ENCODE measurements around the gene SPINK2. TPM values are rescaled to one million over a fixed set of nuclear protein-coding genes. Genes with fewer than 3 reads are reported as not detected.

SPINK2 gene
- total and polyA plus RNA-seq, 2 of the 4 experiments (the other 2 are of a cell fraction) = not detected

GRCh38 chr4:56782019-56782418 is 39.5 kb downstream of the SPINK2 start:
- Histone ChIP-seq H3K9me1 (ENCODE audit: insufficient read depth, low read length) (peaks cover 3% of the 10 kb centered on the region), H3K18ac (ENCODE audit: low read depth, low read length) (no peak overlapping the region), H3K4me2 (ENCODE audit: low read depth, low read length) (no peak overlapping the region), H2AK9ac (replicated peaks; ENCODE audit: low read depth, low read length, poor library complexity) (peak overlapping the region; percentile 13), H3K9me3 (ENCODE audit: control insufficient read depth, insufficient read depth, low read length) (no peaks in the 10 kb centered on the region), H3K14ac (replicated peaks; ENCODE audit: low read depth, low read length) (no peak overlapping the region), H2AFZ (replicated peaks; ENCODE audit: low read length, poor library complexity) (no peak overlapping the region), H4K8ac (ENCODE audit: low read depth in 2 of 2, low read length in 2 of 2) (no peak overlapping the region), H3K79me1 (ENCODE audit: low read depth in 1 of 2, low read length in 2 of 2) (no peaks in the 10 kb centered on the region), H3K4ac (ENCODE audit: low read depth, low read length) (no peak overlapping the region), H3K36me3 (ENCODE audit: control insufficient read depth, insufficient read depth, low read length) (no peaks in the 10 kb centered on the region), H3K56ac (ENCODE audit: extremely low read depth, insufficient read depth, low read length) (no peak overlapping the region), H3K27me3 (ENCODE audit: control insufficient read depth, insufficient read depth, low read length) (peaks cover 13% of the 10 kb centered on the region), H4K5ac (ENCODE audit: low read depth, low read length) (no peak overlapping the region), H3K4me3 (ENCODE audit: insufficient read depth, low read depth, low read length) (no peak overlapping the region), H3K27ac (ENCODE audit: insufficient read depth, low read length) (no peak overlapping the region), H2BK120ac (ENCODE audit: low read depth, low read length) (no peak overlapping the region), H2BK20ac (ENCODE audit: low read depth, low read length) (no peak overlapping the region), H3K9ac (ENCODE audit: low read depth, low read length) (no peak overlapping the region), H4K20me1 (ENCODE audit: insufficient read depth, low read length) (no peaks in the 10 kb centered on the region), H4K91ac (ENCODE audit: insufficient read depth, low read depth, low read length) (no peak overlapping the region), H2BK15ac (ENCODE audit: low read depth, low read length) (no peak overlapping the region), H2AK5ac (ENCODE audit: low read depth, low read length) (no peak overlapping the region), H3K23ac (ENCODE audit: low read depth, low read length) (no peak overlapping the region), H2BK5ac (ENCODE audit: low read depth, low read length, poor library complexity, severe bottlenecking) (no peak overlapping the region), H3K4me1 (ENCODE audit: control insufficient read depth, insufficient read depth, low read length) (peaks cover 3% of the 10 kb centered on the region)
- intact Hi-C loops (cut with micrococcal nuclease) (no loop called here), dilution Hi-C loops (cut with HindIII; ENCODE audit: low sequenced_read_pairs, unreplicated experiment) (no loop called here), in situ Hi-C loops (cut with MboI; ENCODE audit: low sequenced_read_pairs) (no loop called here)
- ATAC-seq (ENCODE audit: low read depth) = no peak
- WGBS, 2 experiments (ENCODE audit: extremely low coverage in 2 of 2, insufficient read length in 1 of 2) = 100% methylated on average over 1 of the region's 8 CpGs; no CpG with 5 or more reads in 1 of the 2 experiments
- TF ChIP-seq MAZ (IDR thresholded peaks at IDR 0.05; ENCODE audit: borderline replicate concordance, low read depth, low read length) = no peak
- BruUV-seq (replicated peaks) = no TSS peak
- no peak for DNase-seq
- CTCF ChIA-PET = no interaction called here
- POLR2A ChIA-PET (ENCODE audit: unreplicated experiment) = no interaction called here
